ENCODE measurements around the gene SDS. TPM values are rescaled to one million over a fixed set of nuclear protein-coding genes. Genes with fewer than 3 reads are reported as not detected.

SDS gene
- total and polyA plus RNA-seq, 2 donors (not counting 3 experiments of a cell fraction or from before 2014, with no cell fraction given), result not detected

DNA sequence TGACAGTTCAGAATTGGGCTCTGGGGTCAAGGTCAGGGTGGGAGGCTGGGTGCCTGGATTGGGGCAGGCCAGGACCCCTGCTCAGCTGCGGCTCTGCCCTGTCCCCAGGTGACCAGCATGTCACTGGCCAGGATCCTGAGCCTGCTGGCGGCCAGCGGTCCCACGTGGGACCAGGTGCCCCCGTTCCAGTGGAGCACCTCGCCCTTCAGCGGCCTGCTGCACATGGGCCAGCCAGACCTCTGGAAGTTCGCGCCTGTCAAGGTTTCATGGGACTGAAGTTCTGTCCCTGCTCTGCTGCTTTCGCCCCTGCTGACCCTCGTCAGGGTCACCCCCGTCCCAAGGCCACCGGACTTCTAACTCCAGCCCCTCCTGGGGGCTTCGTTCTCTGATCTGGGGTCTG lies 15.3 kb downstream of the SDS start:
- no peaks in the 10 kb centered on the region for H3K4me1 ChIP-seq (ENCODE audit: control insufficient read depth, extremely low read depth, insufficient read depth, low read length)

DNA sequence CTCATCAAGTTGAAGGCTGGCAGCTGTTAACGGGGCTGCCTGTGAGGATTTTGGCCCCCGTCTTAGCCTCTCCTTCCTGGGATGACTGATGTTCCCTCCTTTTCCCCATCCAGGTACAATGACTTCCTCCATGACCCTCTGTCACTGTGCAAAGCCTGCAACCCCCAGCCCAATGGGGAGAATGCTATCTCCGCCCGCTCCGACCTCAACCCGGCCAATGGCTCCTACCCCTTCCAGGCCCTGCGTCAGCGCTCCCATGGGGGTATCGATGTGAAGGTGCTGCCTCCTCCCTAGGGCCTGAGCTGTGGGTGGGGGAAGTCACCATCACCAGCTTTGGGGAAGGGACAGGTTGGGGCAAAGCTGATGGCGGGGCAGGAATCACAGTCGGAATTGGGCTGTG lies 16.1 kb downstream of the SDS start:
- BruUV-seq (replicated peaks), result no TSS peak
- CTCF ChIA-PET, result interaction anchor here (1.0 to 1.1 kb wide), 2 partner anchors 11 to 38 kb away, joined by 3 read pairs; no protein-coding TSS in a partner anchor
- DNase-seq (ENCODE audit: low read depth, low spot score) (no peak), FAIRE-seq (no peak)
- dilution Hi-C loops (cut with MboI; ENCODE audit: extremely low pct_ligation_motif_present, low sequenced_read_pairs), result no loop called here
- intact Hi-C loops (cut with micrococcal nuclease), result no loop called here
- Histone ChIP-seq H2AFZ (ENCODE audit: low read depth, low read length) (no peak overlapping the region), H3K9me3 (replicated peaks; ENCODE audit: control insufficient read depth, insufficient read depth, low read length) (no peaks in the 10 kb centered on the region), H3K4me3 (replicated peaks in 1 of 3; ENCODE audit: insufficient read depth in 1 of 3, low read depth in 1 of 3, low read length in 3 of 3) (no peak overlapping the region), H4K20me1 (replicated peaks; ENCODE audit: control insufficient read depth, extremely low read depth, insufficient read depth, low read length) (no peaks in the 10 kb centered on the region), H3K4me1 (ENCODE audit: control insufficient read depth, extremely low read depth, insufficient read depth, low read length) (no peaks in the 10 kb centered on the region), H3K79me2 (ENCODE audit: control insufficient read depth, insufficient read depth, low read length) (no peaks in the 10 kb centered on the region), H3K9me1 (replicated peaks; ENCODE audit: control insufficient read depth, extremely low read depth, insufficient read depth, low read length) (no peaks in the 10 kb centered on the region), H3K27ac (ENCODE audit: insufficient read depth, low read depth, low read length) (no peak overlapping the region), H3K27me3 (ENCODE audit: control insufficient read depth in 2 of 2, insufficient read depth in 2 of 2, low read length in 2 of 2) (no peaks in the 10 kb centered on the region), H3K9ac (replicated peaks; ENCODE audit: extremely low read depth, insufficient read depth, low read length) (no peak overlapping the region), H3K36me3 (ENCODE audit: control insufficient read depth in 2 of 2, extremely low read depth in 1 of 2, insufficient read depth in 2 of 2, low read length in 2 of 2) (peaks cover 0 to 12% of the 10 kb centered on the region in 2 experiments), H3K4me2 (ENCODE audit: insufficient read depth, low read length) (no peak overlapping the region)
- TF ChIP-seq, protein P1, sequence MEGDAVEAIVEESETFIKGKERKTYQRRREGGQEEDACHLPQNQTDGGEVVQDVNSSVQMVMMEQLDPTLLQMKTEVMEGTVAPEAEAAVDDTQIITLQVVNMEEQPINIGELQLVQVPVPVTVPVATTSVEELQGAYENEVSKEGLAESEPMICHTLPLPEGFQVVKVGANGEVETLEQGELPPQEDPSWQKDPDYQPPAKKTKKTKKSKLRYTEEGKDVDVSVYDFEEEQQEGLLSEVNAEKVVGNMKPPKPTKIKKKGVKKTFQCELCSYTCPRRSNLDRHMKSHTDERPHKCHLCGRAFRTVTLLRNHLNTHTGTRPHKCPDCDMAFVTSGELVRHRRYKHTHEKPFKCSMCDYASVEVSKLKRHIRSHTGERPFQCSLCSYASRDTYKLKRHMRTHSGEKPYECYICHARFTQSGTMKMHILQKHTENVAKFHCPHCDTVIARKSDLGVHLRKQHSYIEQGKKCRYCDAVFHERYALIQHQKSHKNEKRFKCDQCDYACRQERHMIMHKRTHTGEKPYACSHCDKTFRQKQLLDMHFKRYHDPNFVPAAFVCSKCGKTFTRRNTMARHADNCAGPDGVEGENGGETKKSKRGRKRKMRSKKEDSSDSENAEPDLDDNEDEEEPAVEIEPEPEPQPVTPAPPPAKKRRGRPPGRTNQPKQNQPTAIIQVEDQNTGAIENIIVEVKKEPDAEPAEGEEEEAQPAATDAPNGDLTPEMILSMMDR (IDR thresholded peaks at IDR 0.05; ENCODE audit: extremely low read depth in 1 of 2, insufficient read depth in 1 of 2, low read depth in 1 of 2, low read length in 2 of 2), result no peak
- TF ChIP-seq POLR2A (IDR thresholded peaks at IDR 0.05; ENCODE audit: low read depth, low read length), result no peak
- TF ChIP-seq MYC (IDR thresholded peaks at IDR 0.05; ENCODE audit: low read depth, low read length), result no peak
- TF ChIP-seq, protein P2, sequence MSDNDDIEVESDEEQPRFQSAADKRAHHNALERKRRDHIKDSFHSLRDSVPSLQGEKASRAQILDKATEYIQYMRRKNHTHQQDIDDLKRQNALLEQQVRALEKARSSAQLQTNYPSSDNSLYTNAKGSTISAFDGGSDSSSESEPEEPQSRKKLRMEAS (IDR thresholded peaks at IDR 0.05; ENCODE audit: insufficient read depth, insufficient read length), result no peak
- TF ChIP-seq JUN (IDR thresholded peaks at IDR 0.05; ENCODE audit: borderline replicate concordance, insufficient read depth, insufficient read length, low read depth), result no peak
- no peak for TF ChIP-seq FOS (IDR thresholded peaks at IDR 0.05; ENCODE audit: borderline replicate concordance, insufficient read depth, low read length)
- no peak for TF ChIP-seq EZH2 (IDR thresholded peaks at IDR 0.05; ENCODE audit: borderline replicate concordance, low read depth, low read length, severe bottlenecking)
- no peak for TF ChIP-seq GATA2 (IDR thresholded peaks at IDR 0.05; ENCODE audit: insufficient read depth, insufficient read length, low read depth, low read length)
- no peak for TF ChIP-seq POLR2AphosphoS5 (IDR thresholded peaks at IDR 0.05; ENCODE audit: insufficient read depth, low read depth, low read length)
- POLR2A ChIA-PET, result no interaction called here

More for the DNA sequence above, 15.3 kb downstream of the SDS start:
- FAIRE-seq, result no peak
- Histone ChIP-seq H3K9me3 (replicated peaks; ENCODE audit: control insufficient read depth, insufficient read depth, low read length) (no peaks in the 10 kb centered on the region), H3K9me1 (replicated peaks; ENCODE audit: control insufficient read depth, extremely low read depth, insufficient read depth, low read length) (no peaks in the 10 kb centered on the region), H4K20me1 (replicated peaks; ENCODE audit: control insufficient read depth, extremely low read depth, insufficient read depth, low read length) (no peaks in the 10 kb centered on the region), H3K27me3 (ENCODE audit: control insufficient read depth in 2 of 2, insufficient read depth in 2 of 2, low read length in 2 of 2) (no peaks in the 10 kb centered on the region), H3K4me2 (ENCODE audit: insufficient read depth, low read length) (no peak overlapping the region), H3K36me3 (ENCODE audit: control insufficient read depth in 2 of 2, extremely low read depth in 1 of 2, insufficient read depth in 2 of 2, low read length in 2 of 2) (peaks cover 0 to 12% of the 10 kb centered on the region in 2 experiments), H3K79me2 (ENCODE audit: control insufficient read depth, insufficient read depth, low read length) (no peaks in the 10 kb centered on the region), H3K27ac (ENCODE audit: insufficient read depth, low read depth, low read length) (no peak overlapping the region), H2AFZ (ENCODE audit: low read depth, low read length) (no peak overlapping the region), H3K9ac (replicated peaks; ENCODE audit: extremely low read depth, insufficient read depth, low read length) (no peak overlapping the region), H3K4me3 (replicated peaks in 1 of 3; ENCODE audit: insufficient read depth in 1 of 3, low read depth in 1 of 3, low read length in 3 of 3) (no peak overlapping the region)
- no TSS peak for BruUV-seq (replicated peaks)
- no peak for DNase-seq (ENCODE audit: low read depth, low spot score)
- intact Hi-C loops (cut with micrococcal nuclease) (no loop called here), dilution Hi-C loops (cut with MboI; ENCODE audit: extremely low pct_ligation_motif_present, low sequenced_read_pairs) (no loop called here)
- CTCF ChIA-PET, result no interaction called here
- POLR2A ChIA-PET, result no interaction called here
- TF ChIP-seq FOS (IDR thresholded peaks at IDR 0.05; ENCODE audit: borderline replicate concordance, insufficient read depth, low read length), result no peak
